ENCODE measurements around the gene CREB1. TPM values are rescaled to one million over a fixed set of nuclear protein-coding genes. Genes with fewer than 3 reads are reported as not detected.

The CREB1 gene
- total RNA-seq, 1 donor from 2014 or later: 54.5 TPM

GRCh38 chr2:207567671-207568070 lies 37.9 kb downstream of the CREB1 start:
- no peaks in the 10 kb centered on the region for H3K36me3 ChIP-seq (ENCODE audit: control insufficient read depth, insufficient read depth, low read length)

GRCh38 chr2:207571370-207571769 lies 41.6 kb downstream of the CREB1 start:
- DNase-seq (ENCODE audit: low read depth): no peak
- no peaks in the 10 kb centered on the region for H3K36me3 ChIP-seq (ENCODE audit: control insufficient read depth, insufficient read depth, low read length)

More at GRCh38 chr2:207567671-207568070, 37.9 kb downstream of the CREB1 start:
- Histone ChIP-seq H3K4me3 (ENCODE audit: low read depth, low read length) (no peak overlapping the region), H3K27me3 (ENCODE audit: control insufficient read depth, insufficient read depth, low read length) (no peaks in the 10 kb centered on the region)
- TF ChIP-seq, protein P1, sequence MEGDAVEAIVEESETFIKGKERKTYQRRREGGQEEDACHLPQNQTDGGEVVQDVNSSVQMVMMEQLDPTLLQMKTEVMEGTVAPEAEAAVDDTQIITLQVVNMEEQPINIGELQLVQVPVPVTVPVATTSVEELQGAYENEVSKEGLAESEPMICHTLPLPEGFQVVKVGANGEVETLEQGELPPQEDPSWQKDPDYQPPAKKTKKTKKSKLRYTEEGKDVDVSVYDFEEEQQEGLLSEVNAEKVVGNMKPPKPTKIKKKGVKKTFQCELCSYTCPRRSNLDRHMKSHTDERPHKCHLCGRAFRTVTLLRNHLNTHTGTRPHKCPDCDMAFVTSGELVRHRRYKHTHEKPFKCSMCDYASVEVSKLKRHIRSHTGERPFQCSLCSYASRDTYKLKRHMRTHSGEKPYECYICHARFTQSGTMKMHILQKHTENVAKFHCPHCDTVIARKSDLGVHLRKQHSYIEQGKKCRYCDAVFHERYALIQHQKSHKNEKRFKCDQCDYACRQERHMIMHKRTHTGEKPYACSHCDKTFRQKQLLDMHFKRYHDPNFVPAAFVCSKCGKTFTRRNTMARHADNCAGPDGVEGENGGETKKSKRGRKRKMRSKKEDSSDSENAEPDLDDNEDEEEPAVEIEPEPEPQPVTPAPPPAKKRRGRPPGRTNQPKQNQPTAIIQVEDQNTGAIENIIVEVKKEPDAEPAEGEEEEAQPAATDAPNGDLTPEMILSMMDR (IDR thresholded peaks at IDR 0.05; ENCODE audit: insufficient read depth, low read length, poor library complexity, severe bottlenecking): no peak
- no peak for DNase-seq (ENCODE audit: low read depth)

GRCh38 chr2:207584952-207585351 lies 55.2 kb downstream of the CREB1 start:
- H3K4me3 ChIP-seq (ENCODE audit: low read depth, low read length): no peak overlapping the region
- no peaks in the 10 kb centered on the region for H3K27me3 ChIP-seq (ENCODE audit: control insufficient read depth, insufficient read depth, low read length)
- TF ChIP-seq, protein P1 (IDR thresholded peaks at IDR 0.05; ENCODE audit: insufficient read depth, low read length, poor library complexity, severe bottlenecking): no peak
- H3K36me3 ChIP-seq (ENCODE audit: control insufficient read depth, insufficient read depth, low read length): peaks cover 1% of the 10 kb centered on the region
- DNase-seq (ENCODE audit: low read depth): no peak

More at GRCh38 chr2:207571370-207571769, 41.6 kb downstream of the CREB1 start:
- Histone ChIP-seq H3K4me3 (ENCODE audit: low read depth, low read length) (no peak overlapping the region), H3K27me3 (ENCODE audit: control insufficient read depth, insufficient read depth, low read length) (no peaks in the 10 kb centered on the region)
- TF ChIP-seq, protein P1 (IDR thresholded peaks at IDR 0.05; ENCODE audit: insufficient read depth, low read length, poor library complexity, severe bottlenecking): no peak

DNA sequence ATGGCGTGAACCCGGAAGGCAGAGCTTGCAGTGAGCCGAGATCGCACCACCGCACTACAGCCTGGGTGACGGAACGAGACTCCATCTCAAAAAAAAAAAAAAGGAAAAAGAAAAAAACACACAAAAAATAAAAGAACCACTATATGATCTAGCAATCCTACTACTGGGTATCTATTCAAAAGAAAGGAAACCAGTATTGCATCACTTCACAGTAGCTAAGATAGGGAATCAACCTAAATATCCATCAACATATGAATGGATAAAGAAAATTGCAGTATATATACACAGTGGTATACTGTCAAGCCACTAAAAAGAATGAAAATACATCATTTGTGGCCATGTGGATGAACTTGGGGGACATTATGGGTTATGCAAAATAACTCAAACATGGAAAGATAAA lies 57.5 kb downstream of the CREB1 start:
- Histone ChIP-seq H3K27me3 (ENCODE audit: control insufficient read depth, insufficient read depth, low read length) (no peaks in the 10 kb centered on the region), H3K4me3 (ENCODE audit: low read depth, low read length) (no peak overlapping the region), H3K36me3 (ENCODE audit: control insufficient read depth, insufficient read depth, low read length) (peaks cover 1% of the 10 kb centered on the region)
- DNase-seq (ENCODE audit: low read depth): no peak
- TF ChIP-seq, protein P1 (IDR thresholded peaks at IDR 0.05; ENCODE audit: insufficient read depth, low read length, poor library complexity, severe bottlenecking): no peak

GRCh38 chr2:207589143-207589542 lies 59.4 kb downstream of the CREB1 start:
- Histone ChIP-seq H3K27me3 (ENCODE audit: control insufficient read depth, insufficient read depth, low read length) (no peaks in the 10 kb centered on the region), H3K36me3 (ENCODE audit: control insufficient read depth, insufficient read depth, low read length) (peaks cover 1% of the 10 kb centered on the region), H3K4me3 (ENCODE audit: low read depth, low read length) (no peak overlapping the region)
- DNase-seq (ENCODE audit: low read depth): no peak
- TF ChIP-seq, protein P1 (IDR thresholded peaks at IDR 0.05; ENCODE audit: insufficient read depth, low read length, poor library complexity, severe bottlenecking): no peak

DNA sequence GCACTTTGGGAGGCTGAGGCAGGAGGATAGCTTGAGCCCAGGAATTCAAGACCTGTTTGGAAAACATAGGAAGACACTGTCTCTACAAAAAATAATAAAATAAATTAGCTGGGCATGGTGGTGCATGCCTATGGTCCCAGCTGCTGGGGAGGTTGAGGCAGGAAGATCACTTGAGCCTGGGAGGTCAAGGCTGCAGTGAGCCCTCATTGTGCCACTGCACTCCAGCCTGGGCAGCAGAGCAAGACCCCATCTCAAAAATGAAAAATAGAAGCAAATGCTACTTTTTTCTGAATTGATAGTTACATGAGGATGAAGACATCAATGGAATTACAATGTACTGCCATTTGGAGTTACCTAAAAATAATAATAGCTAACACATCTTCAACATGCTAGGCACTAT lies 63.5 kb downstream of the CREB1 start:
- H3K36me3 ChIP-seq (ENCODE audit: control insufficient read depth, insufficient read depth, low read length): peaks cover 1% of the 10 kb centered on the region

More for the DNA sequence above, 63.5 kb downstream of the CREB1 start:
- Histone ChIP-seq H3K27me3 (ENCODE audit: control insufficient read depth, insufficient read depth, low read length) (no peaks in the 10 kb centered on the region), H3K4me3 (ENCODE audit: low read depth, low read length) (no peak overlapping the region)
- no peak for DNase-seq (ENCODE audit: low read depth)
- TF ChIP-seq, protein P1 (IDR thresholded peaks at IDR 0.05; ENCODE audit: insufficient read depth, low read length, poor library complexity, severe bottlenecking): no peak

Measured in kidney epithelial cell (primary cell).